ENCODE data around the gene SPP2. TPM values are rescaled to one million over a fixed set of nuclear protein-coding genes. Genes with fewer than 3 reads are reported as not detected.

Gene SPP2
- total and polyA plus RNA-seq, 2 of the 8 experiments (the other 6 are each of a cell fraction or from before 2014, with no cell fraction given): not detected

DNA sequence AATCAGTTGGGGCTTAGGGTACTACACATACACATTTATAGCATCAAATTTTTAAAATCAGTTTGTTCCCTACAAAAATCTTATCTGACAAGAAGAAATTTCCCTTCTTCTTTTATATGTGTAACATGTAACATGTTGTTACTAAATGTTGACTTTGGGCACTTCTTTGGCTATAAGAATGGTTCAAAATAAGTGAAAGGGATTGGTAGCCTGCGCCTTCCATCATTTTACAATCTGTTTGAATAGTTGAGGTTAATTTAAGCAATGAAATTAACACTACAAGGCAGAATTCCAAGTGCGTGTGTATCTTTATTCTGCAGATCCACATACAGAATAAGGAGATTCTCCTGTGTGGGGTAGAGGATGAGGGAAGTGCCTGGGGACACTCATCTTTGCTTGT, 30.2 kb upstream of the SPP2 start:
- Histone ChIP-seq H2BK120ac (replicated peaks; ENCODE audit: low read depth, low read length) (no peak overlapping the region), H3K4me2 (ENCODE audit: insufficient read depth in 1 of 2, low read depth in 2 of 2, low read length in 2 of 2) (no peak overlapping the region), H3K4me1 (replicated peaks in 1 of 4; ENCODE audit: control insufficient read depth in 3 of 4, insufficient read depth in 4 of 4, low read length in 3 of 4) (no peaks in the 10 kb centered on the region), H2BK5ac (ENCODE audit: low read depth, low read length) (no peak overlapping the region), H2AFZ (ENCODE audit: low read length) (no peak overlapping the region), H3K14ac (ENCODE audit: insufficient read length) (no peak overlapping the region), H3K4ac (replicated peaks; ENCODE audit: insufficient read length, low read depth, low read length) (no peak overlapping the region), H3K23ac (ENCODE audit: insufficient read length) (no peak overlapping the region), H4K5ac (ENCODE audit: insufficient read length, low read depth, low read length) (no peak overlapping the region), H3K9me3 (ENCODE audit: insufficient read depth in 2 of 2, low read depth in 1 of 2, low read length in 1 of 2) (peaks cover 6 to 15% of the 10 kb centered on the region in 2 experiments; a peak in 2 of 4 replicates), H3K9ac (replicated peaks in 1 of 4; ENCODE audit: extremely low read depth in 1 of 4, low read depth in 3 of 4, low read length in 3 of 4) (no peak overlapping the region), H4K91ac (replicated peaks; ENCODE audit: insufficient read length, low read length) (no peak overlapping the region), H3K36me3 (ENCODE audit: control insufficient read depth in 2 of 4, insufficient read depth in 4 of 4, low read length in 3 of 4) (no peaks in the 10 kb centered on the region), H2BK12ac (ENCODE audit: low read depth, low read length) (no peak overlapping the region), H3K27me3 (replicated peaks in 1 of 4; ENCODE audit: control insufficient read depth in 3 of 4, extremely low read depth in 1 of 4, insufficient read depth in 3 of 4, low read length in 3 of 4) (no peaks in the 10 kb centered on the region), H4K8ac (ENCODE audit: extremely low read depth, insufficient read depth, low read length) (no peak overlapping the region), H4K20me1 (replicated peaks in 1 of 2; ENCODE audit: control insufficient read depth in 1 of 2, insufficient read depth in 2 of 2, low read length in 2 of 2) (no peaks in the 10 kb centered on the region), H3K27ac (ENCODE audit: low read depth, low read length) (no peak overlapping the region), H2BK20ac (ENCODE audit: low read length) (no peak overlapping the region), H3K23me2 (ENCODE audit: low read depth, low read length) (no peaks in the 10 kb centered on the region), H3K79me1 (ENCODE audit: low read depth, low read length) (no peaks in the 10 kb centered on the region), H3K79me2 (ENCODE audit: control insufficient read depth in 1 of 2, insufficient read depth in 2 of 2, low read length in 2 of 2) (no peaks in the 10 kb centered on the region), H2BK15ac (ENCODE audit: low read length) (no peak overlapping the region), H2AK5ac (ENCODE audit: low read depth, low read length) (no peak overlapping the region), H3K18ac (ENCODE audit: extremely low read depth, low read length) (no peak overlapping the region), H3K4me3 (ENCODE audit: extremely low read depth in 1 of 4, insufficient read depth in 2 of 4, low read depth in 3 of 4, low read length in 4 of 4) (no peak overlapping the region), H3K56ac (replicated peaks; ENCODE audit: insufficient read length, low read depth, low read length) (no peak overlapping the region)
- DNase-seq (ENCODE audit: low read depth in 1 of 2, low spot score in 2 of 2): no peak
- 50% methylated on average over 2 of the region's 2 CpGs; no CpG with 5 or more reads in 1 of the 2 experiments for WGBS, 2 experiments (ENCODE audit: extremely low coverage in 1 of 2, insufficient coverage in 1 of 2, insufficient read length in 1 of 2, insufficient replicate concordance in 2 of 2, low coverage in 1 of 2, low lambda C conversion rate in 2 of 2, missing lambda C conversion rate in 1 of 2)
- TF ChIP-seq CREB1 (IDR thresholded peaks at IDR 0.05) (no peak), CBX5 (IDR thresholded peaks at IDR 0.05; ENCODE audit: low read depth, low read length) (no peak), KDM1A (IDR thresholded peaks at IDR 0.05; ENCODE audit: borderline replicate concordance, low read length) (no peak), BCL11A (IDR thresholded peaks at IDR 0.05; ENCODE audit: low read depth in 2 of 2, low read length in 2 of 2) (no peak), EP300 (IDR thresholded peaks at IDR 0.05; ENCODE audit: borderline replicate concordance in 1 of 2, low read depth in 2 of 2, low read length in 2 of 2) (no peak), SP2 (IDR thresholded peaks at IDR 0.05; ENCODE audit: low read length) (no peak)
- TF ChIP-seq, protein P1, sequence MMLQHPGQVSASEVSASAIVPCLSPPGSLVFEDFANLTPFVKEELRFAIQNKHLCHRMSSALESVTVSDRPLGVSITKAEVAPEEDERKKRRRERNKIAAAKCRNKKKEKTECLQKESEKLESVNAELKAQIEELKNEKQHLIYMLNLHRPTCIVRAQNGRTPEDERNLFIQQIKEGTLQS (IDR thresholded peaks at IDR 0.05; ENCODE audit: insufficient read depth, low read depth, low read length): no peak
- POLR2A ChIA-PET (ENCODE audit: partially characterized antibody): no interaction called here
- FAIRE-seq: no peak
- CTCF ChIA-PET (ENCODE audit: partially characterized antibody): no interaction called here

Data from H1 (cell line).